GM23248 (cell line): ENCODE measurements around the gene RAB40B. TPM values are rescaled to one million over a fixed set of nuclear protein-coding genes. Genes with fewer than 3 reads are reported as not detected.
A peak's percentile ranks its signal among the peaks of the same experiment; 100 is the strongest.

ENCODE experiments used
- DNase-seq: peaks from one replicate; pipeline ENCODE4 v3.0.0-alpha.2; 2015
- H2AFZ ChIP-seq: fragments of 200-600 bp; sonication (generic); 2 replicates; pipeline ENCODE4 v1.6.1; 2016; ENCODE audit warnings: antibody characterized with exemption
- H3F3A ChIP-seq: fragments of 200-600 bp; sonication (generic); 2 replicates; pipeline ENCODE4 v1.6.1; 2016; ENCODE audit warnings: mild to moderate bottlenecking, antibody characterized with exemption, mixed run types; ENCODE audit not compliant: insufficient read depth
- H3K27ac ChIP-seq: fragments of 200-600 bp; sonication (generic); 2 replicates; pipeline ENCODE4 v1.5.1; 2016; ENCODE audit warnings: mild to moderate bottlenecking
- H3K27me3 ChIP-seq: fragments of 200-600 bp; sonication (generic); replicated peaks from 2 replicates; pipeline ENCODE4 v1.6.1; 2016; ENCODE audit warnings: mild to moderate bottlenecking; ENCODE audit not compliant: insufficient read depth
- H3K36me3 ChIP-seq: fragments of 200-600 bp; sonication (generic); 2 replicates; pipeline ENCODE4 v1.6.1; 2016; ENCODE audit warnings: low read depth, mild to moderate bottlenecking
- H3K4me1 ChIP-seq: fragments of 200-600 bp; sonication (generic); 2 replicates; pipeline ENCODE4 v1.6.1; 2016; ENCODE audit warnings: mild to moderate bottlenecking; ENCODE audit not compliant: insufficient read depth
- H3K4me2 ChIP-seq: fragments of 200-600 bp; sonication (generic); one replicate; pipeline ENCODE4 v1.6.1; 2016; ENCODE audit warnings: mild to moderate bottlenecking; ENCODE audit not compliant: unreplicated experiment
- H3K4me3 ChIP-seq: fragments of 200-600 bp; sonication (generic); 2 replicates; pipeline ENCODE4 v1.5.1; 2016; ENCODE audit warnings: mild to moderate bottlenecking
- H3K79me2 ChIP-seq: fragments of 200-600 bp; sonication (generic); 2 replicates; pipeline ENCODE4 v1.6.1; 2016; ENCODE audit warnings: mild to moderate bottlenecking; ENCODE audit not compliant: insufficient read depth
- H3K9ac ChIP-seq: fragments of 200-600 bp; sonication (generic); 2 replicates; pipeline ENCODE4 v1.6.1; 2016; ENCODE audit warnings: mild to moderate bottlenecking
- H3K9me2 ChIP-seq: fragments of 200-600 bp; sonication (generic); 2 replicates; pipeline ENCODE4 v1.6.1; 2016; ENCODE audit warnings: mixed run types, mild to moderate bottlenecking, moderate library complexity; ENCODE audit not compliant: insufficient read depth
- H3K9me3 ChIP-seq: fragments of 200-600 bp; sonication (generic); one replicate; pipeline ENCODE4 v1.6.1; 2017; ENCODE audit warnings: low read depth
- H4K20me1 ChIP-seq: fragments of 200-600 bp; sonication (generic); 2 replicates; pipeline ENCODE4 v1.6.0; 2016; ENCODE audit not compliant: insufficient read depth
- EZH2 ChIP-seq: fragments of 200-600 bp; sonication (generic); IDR thresholded peaks from 2 replicates; pipeline ENCODE4 v1.6.1; 2018; ENCODE audit warnings: antibody characterized with exemption, mild to moderate bottlenecking; ENCODE audit not compliant: insufficient read depth, poor library complexity, severe bottlenecking
- EZH2phosphoT487 ChIP-seq: fragments of 200-600 bp; sonication (generic); IDR thresholded peaks from 2 replicates; pipeline ENCODE4 v1.6.1; 2018; ENCODE audit warnings: antibody characterized with exemption, moderate library complexity, mild to moderate bottlenecking, low read depth; ENCODE audit not compliant: insufficient read depth
- WGBS, 2 experiments: methylation state at CpG; one replicate each; pipeline ENCODE4 v1.1.6; 2015 to 2017; ENCODE audit warnings: low lambda C conversion rate in 2 of 2, low coverage in 1 of 2; ENCODE audit errors: missing lambda C conversion rate in 2 of 2; 5-methylcytosine and 5-hydroxymethylcytosine counted together
- in situ Hi-C: fragments of 300-500 bp; cut with MboI; formaldehyde crosslinking; loops from 2 replicates; pipeline ENCODE4 v1.15.0; 2020
- polyA plus RNA-seq: library from polyadenylated mRNA; unstranded; fragments of >200 nt; fragmentation: Nextera tagmentation; extraction: Ambion mirVana; gene quantifications from 2 replicates; pipeline ENCODE4 v1.2.1, GENCODE V29; 2016
- total RNA-seq: library from RNA; depleted of rRNA; stranded (reverse); fragments of >200 nt; shearing (Covaris generic); gene quantifications from 2 replicates; pipeline ENCODE4 v1.2.3, GENCODE V29; 2014

The RAB40B gene
- total and polyA plus RNA-seq, 2 experiments from 2014 or later, result 23.7 to 23.8 TPM

- 89% methylated on average over 10 of the region's 10 CpGs for WGBS, 2 experiments
- in situ Hi-C loops, result no loop called here
Measured at GRCh38 chr17:82740906-82741759, 42.6 kb upstream of the RAB40B start.

GRCh38 chr17:82737967-82738877 lies 39.7 kb upstream of the RAB40B start:
- H3K36me3 ChIP-seq, result peaks cover 6% of the 10 kb centered on the region; the same call in 1 of the 2 replicates
- DNase-seq, result peak; percentile 68
- no peak overlapping the region for H3K27ac ChIP-seq
- 70 to 73% methylated on average over 26 of the region's 26 CpGs for WGBS, 2 experiments
- H3K4me1 ChIP-seq, result no peaks in the 10 kb centered on the region
- no peak overlapping the region for H3K4me2 ChIP-seq
- H3K4me3 ChIP-seq, result no peak overlapping the region
- H4K20me1 ChIP-seq, result no peaks in the 10 kb centered on the region
- no peaks in the 10 kb centered on the region for H3K27me3 ChIP-seq
- H3K9me3 ChIP-seq, result no peaks in the 10 kb centered on the region
- no peaks in the 10 kb centered on the region for H3K9me2 ChIP-seq
- no peak for TF ChIP-seq EZH2
- no peak for TF ChIP-seq EZH2phosphoT487
- H3K9ac ChIP-seq, result no peak overlapping the region
- H3K79me2 ChIP-seq, result no peaks in the 10 kb centered on the region
- no peak overlapping the region for H2AFZ ChIP-seq
- no peaks in the 10 kb centered on the region for H3F3A ChIP-seq
- in situ Hi-C loops, result no loop called here

More at GRCh38 chr17:82740906-82741759, 42.6 kb upstream of the RAB40B start:
- no peaks in the 10 kb centered on the region for H3K79me2 ChIP-seq
- peak; percentile 12 for DNase-seq
- no peaks in the 10 kb centered on the region for H3K9me2 ChIP-seq
- H3K9me3 ChIP-seq, result no peaks in the 10 kb centered on the region
- H3K4me1 ChIP-seq, result no peaks in the 10 kb centered on the region
- no peak overlapping the region for H3K27ac ChIP-seq
- peaks cover 6% of the 10 kb centered on the region; the same call in 1 of the 2 replicates for H3K36me3 ChIP-seq
- no peak overlapping the region for H3K9ac ChIP-seq
- H3K4me2 ChIP-seq, result no peak overlapping the region
- H3F3A ChIP-seq, result no peaks in the 10 kb centered on the region
- H3K27me3 ChIP-seq, result no peaks in the 10 kb centered on the region
- no peak overlapping the region for H2AFZ ChIP-seq
- H3K4me3 ChIP-seq, result no peak overlapping the region
- H4K20me1 ChIP-seq, result no peaks in the 10 kb centered on the region
- TF ChIP-seq EZH2phosphoT487, result no peak
- TF ChIP-seq EZH2, result no peak

GRCh38 chr17:82736511-82737185 lies 38.1 kb upstream of the RAB40B start:
- WGBS, 2 experiments, result 82 to 85% methylated on average over 13 to 15 of the region's 18 CpGs
- Histone ChIP-seq H3K79me2 (no peaks in the 10 kb centered on the region), H3K9ac (no peak overlapping the region), H3K4me3 (no peak overlapping the region), H3K27me3 (no peaks in the 10 kb centered on the region), H2AFZ (no peak overlapping the region), H4K20me1 (no peaks in the 10 kb centered on the region), H3K4me1 (no peaks in the 10 kb centered on the region), H3K36me3 (peaks cover 6% of the 10 kb centered on the region; the same call in 1 of the 2 replicates), H3K4me2 (no peak overlapping the region), H3K27ac (no peak overlapping the region), H3K9me3 (no peaks in the 10 kb centered on the region), H3F3A (no peaks in the 10 kb centered on the region), H3K9me2 (no peaks in the 10 kb centered on the region)
- TF ChIP-seq EZH2phosphoT487, result no peak
- no peak for TF ChIP-seq EZH2
- DNase-seq, result no peak
- in situ Hi-C loops, result no loop called here
